NOMO-1 treated with DMSO at 0.1 percent for 48 hours (cell line): Measurements from ENCODE around the gene TNP2.

Experiments
- DNase-seq: peaks from one replicate; lab custom pipeline; 2025; ENCODE audit not compliant: unreplicated experiment; lab: John Stamatoyannopoulos, UW

TNP2 gene

GRCh38 chr16:11268921-11269375 lies at the start of gene TNP2:
TNP2 (minus strand) TSS chr16:11269325; CDS start chr16:11269262, 63 bp downstream.
- no peak for DNase-seq

- DNase-seq: no peak
Observed at GRCh38 chr16:11318817-11319216, 49.7 kb upstream of the TNP2 start.

- DNase-seq: no peak
Observed at GRCh38 chr16:11316331-11317015, 47.3 kb upstream of the TNP2 start.

- DNase-seq: no peak
Observed at GRCh38 chr16:11315510-11315909, 46.4 kb upstream of the TNP2 start.

- no peak for DNase-seq
Observed at GRCh38 chr16:11314309-11314894, 45.3 kb upstream of the TNP2 start.

- no peak for DNase-seq
Observed at GRCh38 chr16:11313493-11314308, 44.6 kb upstream of the TNP2 start.

GRCh38 chr16:11312718-11313492 lies 43.8 kb upstream of the TNP2 start:
- DNase-seq: no peak

- peak; percentile 96 for DNase-seq
Observed at GRCh38 chr16:11310997-11311561, 42.0 kb upstream of the TNP2 start.

GRCh38 chr16:11310634-11310977 lies 41.5 kb upstream of the TNP2 start:
- DNase-seq: no peak

GRCh38 chr16:11309895-11310633 lies 40.9 kb upstream of the TNP2 start:
- DNase-seq: no peak

- no peak for DNase-seq
Observed at GRCh38 chr16:11308493-11309283, 39.6 kb upstream of the TNP2 start.

GRCh38 chr16:11307639-11308492 lies 38.7 kb upstream of the TNP2 start:
- DNase-seq: no peak

GRCh38 chr16:11306997-11307638 lies 38.0 kb upstream of the TNP2 start:
- DNase-seq: peak; percentile 96

GRCh38 chr16:11306381-11306780 lies 37.3 kb upstream of the TNP2 start:
- no peak for DNase-seq

GRCh38 chr16:11303405-11304138 lies 34.4 kb upstream of the TNP2 start:
- DNase-seq: no peak

- DNase-seq: no peak
Observed at GRCh38 chr16:11302977-11303376, 33.9 kb upstream of the TNP2 start.
